NT2/D1 (cell line): ENCODE results near the gene HOXB3.

ENCODE experiments used
- SUZ12 ChIP-seq: IDR thresholded peaks from 2 replicates; pipeline ENCODE4 v1.6.1; 2011; ENCODE audit not compliant: insufficient read length, insufficient read depth; ENCODE audit errors: extremely low read depth
- YY1 ChIP-seq: IDR thresholded peaks from 2 replicates; pipeline ENCODE4 v1.6.1; 2011; ENCODE audit not compliant: insufficient read length, insufficient read depth
- ZNF274 ChIP-seq: IDR thresholded peaks from 2 replicates; pipeline ENCODE4 v1.6.1; 2011; ENCODE audit warnings: mild to moderate bottlenecking, low read depth, low read length

GRCh38 chr17:48527547-48527932 is 62.5 kb downstream of the HOXB3 start:
- TF ChIP-seq SUZ12: no peak
- no peak for TF ChIP-seq ZNF274
- TF ChIP-seq YY1: no peak
